Panc1 (cell line): Measurements from ENCODE around the gene HSBP1L1. TPM values are rescaled to one million over a fixed set of nuclear protein-coding genes. Genes with fewer than 3 reads are reported as not detected.

Experiments used
- ATAC-seq: fragments of 200-7000 bp; cut with Tn5 transposase; 2 replicates; pipeline ENCODE4 v1.9.1; 2020; ENCODE audit warnings: mild to moderate bottlenecking, moderate library complexity
- BruUV-seq: library from RNA; stranded (reverse); fragments of 400-500 nt; replicated peaks from 2 replicates; lab custom pipeline; 2021; lab: Mats Ljungman, UMichigan
- CTCF ChIA-PET: fragments of 300-600 bp; sonication (Branson Sonifier 250); formaldehyde crosslinking; loops from one replicate; lab custom pipeline; 2022; ENCODE audit warnings: antibody characterized with exemption; lab: Charles Lee
- POLR2A ChIA-PET: fragments of 300-600 bp; sonication (Branson Sonifier 250); formaldehyde crosslinking; loops from one replicate; lab custom pipeline; 2022; ENCODE audit warnings: antibody characterized with exemption; lab: Charles Lee
- DNase-seq: peaks from one replicate; pipeline ENCODE4 v3.0.0-alpha.2; 2010; ENCODE audit warnings: low read depth, low spot score
- H3K27ac ChIP-seq: 2 replicates; pipeline ENCODE4 v1.5.1; 2011; ENCODE audit warnings: mild to moderate bottlenecking, low read length, inconsistent platforms
- H3K27me3 ChIP-seq: fragments of 200-500 bp; sonication (Bioruptor generic); 2 replicates; pipeline ENCODE4 v1.6.0; 2014; ENCODE audit warnings: low read length, inconsistent platforms; ENCODE audit not compliant: control insufficient read depth, insufficient read depth
- H3K36me3 ChIP-seq: fragments of 200-500 bp; sonication (Bioruptor generic); 2 replicates; pipeline ENCODE4 v1.5.1; 2014; ENCODE audit warnings: inconsistent platforms, mild to moderate bottlenecking, low read length, moderate library complexity; ENCODE audit not compliant: control insufficient read depth, insufficient read depth
- H3K4me1 ChIP-seq: 2 replicates; pipeline ENCODE4 v1.5.1; 2011; ENCODE audit warnings: inconsistent platforms, mild to moderate bottlenecking, low read length, moderate library complexity; ENCODE audit not compliant: control insufficient read depth, insufficient read depth
- H3K4me3 ChIP-seq, 2 experiments: 2 replicates each; pipeline ENCODE4 v1.5.1; 2011 to 2012; ENCODE audit warnings: low read depth in 2 of 2, low read length in 2 of 2, mild to moderate bottlenecking in 2 of 2, inconsistent platforms in 1 of 2, moderate library complexity in 1 of 2
- H3K9me3 ChIP-seq: fragments of 200-500 bp; sonication (Bioruptor generic); 2 replicates; pipeline ENCODE4 v1.5.1; 2014; ENCODE audit warnings: low read depth, mild to moderate bottlenecking, inconsistent platforms, low read length, moderate library complexity; ENCODE audit not compliant: control insufficient read depth, insufficient read depth
- POLR2AphosphoS5 ChIP-seq: IDR thresholded peaks from 2 replicates; pipeline ENCODE4 v1.6.1; 2012; ENCODE audit warnings: mild to moderate bottlenecking, low read depth, low read length, moderate library complexity
- SIN3A ChIP-seq: IDR thresholded peaks from 2 replicates; pipeline ENCODE4 v1.6.1; 2012; ENCODE audit warnings: low read depth, mild to moderate bottlenecking, low read length, moderate library complexity, borderline replicate concordance; ENCODE audit not compliant: insufficient read depth
- TCF7L2 ChIP-seq: IDR thresholded peaks from 2 replicates; pipeline ENCODE4 v1.6.1; 2011; ENCODE audit warnings: mild to moderate bottlenecking, low read depth, low read length, inconsistent platforms
- in situ Hi-C: cut with HindIII; loops from 2 replicates; pipeline ENCODE4 v1.10.0; 2016; ENCODE audit warnings: low sequenced_read_pairs, low pct_unique_long_range_greater_than_20kb
- intact Hi-C: fragments of 100-400 bp; cut with micrococcal nuclease; formaldehyde crosslinking; loops from one replicate; pipeline ENCODE4 v1.10.0; 2022; ENCODE audit not compliant: unreplicated experiment
- total RNA-seq: library from RNA; stranded (reverse); gene quantifications from one replicate; pipeline ENCODE4 v1.2.1, GENCODE V29; 2021; ENCODE audit not compliant: unreplicated experiment
- TF ChIP-seq, protein P1 (sequence below): fragments of 450-650 bp; IDR thresholded peaks from 2 replicates; pipeline ENCODE4 v1.5.1; 2017; ENCODE audit warnings: mild to moderate bottlenecking
- TF ChIP-seq, protein P2 (sequence below), 2 experiments: IDR thresholded peaks; 2 replicates each; pipeline ENCODE4 v1.6.1; 2011 to 2012; ENCODE audit warnings: low read depth in 2 of 2, control low read depth in 1 of 2, low read length in 1 of 2, mild to moderate bottlenecking in 1 of 2, moderate library complexity in 1 of 2; ENCODE audit not compliant: insufficient read depth in 1 of 2

Gene HSBP1L1
- total RNA-seq, 1 experiment from 2014 or later: 45.4 TPM

DNA sequence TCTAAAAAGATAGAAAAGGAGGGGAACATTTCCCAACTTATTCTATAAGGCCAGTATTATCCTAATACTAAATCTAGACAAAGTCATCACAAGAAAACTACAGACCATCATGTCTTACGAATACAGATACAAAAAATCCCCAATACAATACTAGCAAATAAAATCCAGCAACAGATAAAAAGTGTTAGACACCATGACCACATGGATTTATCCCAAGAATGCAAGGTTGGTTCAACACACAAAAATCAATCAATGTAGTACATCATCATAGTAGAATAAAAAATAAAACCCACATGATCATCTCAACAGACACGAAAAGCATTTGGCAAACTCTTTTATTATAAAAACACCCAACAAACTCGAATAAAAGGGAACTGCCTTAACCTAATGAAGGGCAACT is 31.5 kb upstream of the HSBP1L1 start:
- 0 out of 2 replicates have a peak, but pooled peaks cover 3% of the 10 kb centered on the region for H3K4me1 ChIP-seq
- in situ Hi-C loops (no loop called here), intact Hi-C loops (no loop called here)
- TF ChIP-seq, protein P1, sequence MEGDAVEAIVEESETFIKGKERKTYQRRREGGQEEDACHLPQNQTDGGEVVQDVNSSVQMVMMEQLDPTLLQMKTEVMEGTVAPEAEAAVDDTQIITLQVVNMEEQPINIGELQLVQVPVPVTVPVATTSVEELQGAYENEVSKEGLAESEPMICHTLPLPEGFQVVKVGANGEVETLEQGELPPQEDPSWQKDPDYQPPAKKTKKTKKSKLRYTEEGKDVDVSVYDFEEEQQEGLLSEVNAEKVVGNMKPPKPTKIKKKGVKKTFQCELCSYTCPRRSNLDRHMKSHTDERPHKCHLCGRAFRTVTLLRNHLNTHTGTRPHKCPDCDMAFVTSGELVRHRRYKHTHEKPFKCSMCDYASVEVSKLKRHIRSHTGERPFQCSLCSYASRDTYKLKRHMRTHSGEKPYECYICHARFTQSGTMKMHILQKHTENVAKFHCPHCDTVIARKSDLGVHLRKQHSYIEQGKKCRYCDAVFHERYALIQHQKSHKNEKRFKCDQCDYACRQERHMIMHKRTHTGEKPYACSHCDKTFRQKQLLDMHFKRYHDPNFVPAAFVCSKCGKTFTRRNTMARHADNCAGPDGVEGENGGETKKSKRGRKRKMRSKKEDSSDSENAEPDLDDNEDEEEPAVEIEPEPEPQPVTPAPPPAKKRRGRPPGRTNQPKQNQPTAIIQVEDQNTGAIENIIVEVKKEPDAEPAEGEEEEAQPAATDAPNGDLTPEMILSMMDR: no peak
- no peak for TF ChIP-seq POLR2AphosphoS5
- no peak for TF ChIP-seq SIN3A
- no peak for TF ChIP-seq TCF7L2
- TF ChIP-seq, protein P2, sequence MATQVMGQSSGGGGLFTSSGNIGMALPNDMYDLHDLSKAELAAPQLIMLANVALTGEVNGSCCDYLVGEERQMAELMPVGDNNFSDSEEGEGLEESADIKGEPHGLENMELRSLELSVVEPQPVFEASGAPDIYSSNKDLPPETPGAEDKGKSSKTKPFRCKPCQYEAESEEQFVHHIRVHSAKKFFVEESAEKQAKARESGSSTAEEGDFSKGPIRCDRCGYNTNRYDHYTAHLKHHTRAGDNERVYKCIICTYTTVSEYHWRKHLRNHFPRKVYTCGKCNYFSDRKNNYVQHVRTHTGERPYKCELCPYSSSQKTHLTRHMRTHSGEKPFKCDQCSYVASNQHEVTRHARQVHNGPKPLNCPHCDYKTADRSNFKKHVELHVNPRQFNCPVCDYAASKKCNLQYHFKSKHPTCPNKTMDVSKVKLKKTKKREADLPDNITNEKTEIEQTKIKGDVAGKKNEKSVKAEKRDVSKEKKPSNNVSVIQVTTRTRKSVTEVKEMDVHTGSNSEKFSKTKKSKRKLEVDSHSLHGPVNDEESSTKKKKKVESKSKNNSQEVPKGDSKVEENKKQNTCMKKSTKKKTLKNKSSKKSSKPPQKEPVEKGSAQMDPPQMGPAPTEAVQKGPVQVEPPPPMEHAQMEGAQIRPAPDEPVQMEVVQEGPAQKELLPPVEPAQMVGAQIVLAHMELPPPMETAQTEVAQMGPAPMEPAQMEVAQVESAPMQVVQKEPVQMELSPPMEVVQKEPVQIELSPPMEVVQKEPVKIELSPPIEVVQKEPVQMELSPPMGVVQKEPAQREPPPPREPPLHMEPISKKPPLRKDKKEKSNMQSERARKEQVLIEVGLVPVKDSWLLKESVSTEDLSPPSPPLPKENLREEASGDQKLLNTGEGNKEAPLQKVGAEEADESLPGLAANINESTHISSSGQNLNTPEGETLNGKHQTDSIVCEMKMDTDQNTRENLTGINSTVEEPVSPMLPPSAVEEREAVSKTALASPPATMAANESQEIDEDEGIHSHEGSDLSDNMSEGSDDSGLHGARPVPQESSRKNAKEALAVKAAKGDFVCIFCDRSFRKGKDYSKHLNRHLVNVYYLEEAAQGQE (IDR thresholded peaks at IDR 0.05; ENCODE audit: insufficient read depth in 1 of 2, low read depth in 2 of 2, low read length in 1 of 2): no peak
- ATAC-seq (no peak), DNase-seq (no peak)
- CTCF ChIA-PET: no interaction called here
- no peak overlapping the region for H3K27ac ChIP-seq
- no TSS peak for BruUV-seq
- no peaks in the 10 kb centered on the region for H3K36me3 ChIP-seq
- POLR2A ChIA-PET: no interaction called here
- no peaks in the 10 kb centered on the region for H3K27me3 ChIP-seq
- H3K9me3 ChIP-seq: peaks cover 49% of the 10 kb centered on the region
- H3K4me3 ChIP-seq: no peak overlapping the region

GRCh38 chr18:79933765-79934164 is 30.7 kb upstream of the HSBP1L1 start:
- BruUV-seq: no TSS peak
- Histone ChIP-seq H3K4me3 (no peak overlapping the region), H3K9me3 (peaks cover 49% of the 10 kb centered on the region), H3K27ac (no peak overlapping the region), H3K36me3 (no peaks in the 10 kb centered on the region), H3K27me3 (no peaks in the 10 kb centered on the region), H3K4me1 (0 out of 2 replicates have a peak, but pooled peaks cover 3% of the 10 kb centered on the region)
- in situ Hi-C loops (no loop called here), intact Hi-C loops (no loop called here)
- DNase-seq (no peak), ATAC-seq (no peak)
- ChIA-PET CTCF (no interaction called here), POLR2A (interaction anchor here (0.6 kb wide), 1 partner anchor 176 kb away, joined by 3 read pairs; no protein-coding TSS in a partner anchor)
- TF ChIP-seq POLR2AphosphoS5: no peak
- no peak for TF ChIP-seq SIN3A
- TF ChIP-seq, protein P2 (IDR thresholded peaks at IDR 0.05; ENCODE audit: insufficient read depth in 1 of 2, low read depth in 2 of 2, low read length in 1 of 2): no peak
- TF ChIP-seq, protein P1: no peak
- no peak for TF ChIP-seq TCF7L2
